K562 (cell line): ENCODE data around the gene RNF114.

Experiments used
- CBX8 ChIP-seq: fragments of 200-600 bp; sonication (generic); IDR thresholded peaks from 2 replicates; pipeline ENCODE4 v1.6.1; 2012; ENCODE audit warnings: borderline replicate concordance, mixed run types, low read depth, mild to moderate bottlenecking, moderate library complexity, mixed read lengths, low read length, control low read depth, inconsistent platforms; ENCODE audit not compliant: poor library complexity, severe bottlenecking; ENCODE audit errors: extremely low read depth
- CEBPB ChIP-seq: fragments of 450-650 bp; IDR thresholded peaks from 2 replicates; pipeline ENCODE4 v1.6.1; 2016; ENCODE audit warnings: missing genetic modification characterization, missing compliant biosample characterization
- CREB1 ChIP-seq, 2 experiments: sonication (generic) in 1 of 2; formaldehyde crosslinking in 1 of 2; IDR thresholded peaks; 2 replicates each; pipeline versions ENCODE4 v1.6.1 to v1.8.0; 2012 to 2022; ENCODE audit warnings: inconsistent platforms in 1 of 2, mild to moderate bottlenecking in 1 of 2, missing genetic modification reagents in 1 of 2, moderate library complexity in 1 of 2
- CTCF ChIP-seq, 3 experiments: IDR thresholded peaks in 2 of 3; conservative IDR thresholded peaks in 1 of 3; 2 replicates each; pipeline ENCODE4 v1.5.1; 2011 to 2012; ENCODE audit warnings: low read length in 3 of 3, mild to moderate bottlenecking in 3 of 3, control low read depth in 2 of 3, improper control_type of control experiment in 1 of 3, inconsistent platforms in 1 of 3, low read depth in 1 of 3, mixed read lengths in 1 of 3, moderate library complexity in 1 of 3; ENCODE audit not compliant: insufficient read depth in 2 of 3
- EZH2 ChIP-seq: IDR thresholded peaks from 2 replicates; pipeline ENCODE4 v1.6.1; 2012; ENCODE audit warnings: low read depth, mild to moderate bottlenecking, inconsistent platforms, low read length, borderline replicate concordance
- FOSL1 ChIP-seq: fragments of 200-800 bp; sonication (Bioruptor generic); conservative IDR thresholded peaks from 2 replicates; pipeline ENCODE4 v1.6.1; 2016; ENCODE audit warnings: missing genetic modification characterization, missing compliant biosample characterization
- MAX ChIP-seq: sonication (generic); formaldehyde crosslinking; IDR thresholded peaks from 2 replicates; pipeline ENCODE4 v1.9.0; 2022; ENCODE audit warnings: mild to moderate bottlenecking, missing genetic modification reagents
- NEUROD1 ChIP-seq: fragments of 150-350 bp; IDR thresholded peaks from 2 replicates; pipeline ENCODE4 v1.6.1; 2014; ENCODE audit warnings: borderline replicate concordance, low read length, low read depth; ENCODE audit not compliant: partially characterized antibody
- PHB ChIP-seq: fragments of 250-450 bp; sonication (Bioruptor Pico); IDR thresholded peaks from 2 replicates; pipeline ENCODE4 v1.5.0; 2021
- SIN3B ChIP-seq: fragments of 450-650 bp; IDR thresholded peaks from 2 replicates; pipeline ENCODE4 v1.6.1; 2017; ENCODE audit warnings: low read depth, mild to moderate bottlenecking, moderate library complexity
- SP1 ChIP-seq: sonication (generic); formaldehyde crosslinking; IDR thresholded peaks from 2 replicates; pipeline ENCODE4 v1.8.1; 2022; ENCODE audit warnings: mild to moderate bottlenecking, missing genetic modification reagents
- ZBTB1 ChIP-seq: sonication (generic); formaldehyde crosslinking; IDR thresholded peaks from 2 replicates; pipeline ENCODE4 v1.8.1; 2023; ENCODE audit warnings: missing genetic modification reagents, low read depth, mild to moderate bottlenecking, borderline replicate concordance

- no peak for TF ChIP-seq CTCF (IDR thresholded peaks at IDR 0.05 in 2 of 3, conservative IDR thresholded peaks at IDR 0.05 in 1 of 3; ENCODE audit: insufficient read depth in 2 of 3, low read depth in 1 of 3, low read length in 3 of 3)
- no peak for TF ChIP-seq ZBTB1 (CRISPR knock-in tag)
- TF ChIP-seq EZH2 = no peak
- TF ChIP-seq CBX8 = no peak
- no peak for TF ChIP-seq FOSL1 (tag)
- TF ChIP-seq PHB = no peak
- no peak for TF ChIP-seq MAX
- TF ChIP-seq NEUROD1 = no peak
- TF ChIP-seq SIN3B = no peak
- TF ChIP-seq SP1 (CRISPR knock-in tag) = no peak
- no peak for TF ChIP-seq CEBPB
- no peak for TF ChIP-seq CREB1 (IDR thresholded peaks at IDR 0.05)
- TF ChIP-seq CREB1 (CRISPR knock-in tag; IDR thresholded peaks at IDR 0.05) = no peak
These were observed 33.7 kb downstream of the RNF114 start for GRCh38 chr20:49969946-49970345.
